ENCODE results near the gene LRTM2. TPM values are rescaled to one million over a fixed set of nuclear protein-coding genes. Genes with fewer than 3 reads are reported as not detected.

Gene LRTM2
- total and polyA plus RNA-seq, 9 of the 15 experiments (the other 6 are each of a cell fraction or from before 2014, with no cell fraction given) = 0.09 TPM; not detected in 8

- no peak for TF ChIP-seq ZNF398 (CRISPR knock-in tag; IDR thresholded peaks at IDR 0.05)
- TF ChIP-seq CBX1 (IDR thresholded peaks at IDR 0.05; ENCODE audit: low read depth) = no peak
- TF ChIP-seq SMARCA4 (IDR thresholded peaks at IDR 0.05) = peak; percentile 84
- no peak for TF ChIP-seq ARID4B (CRISPR knock-in tag; IDR thresholded peaks at IDR 0.05)
- TF ChIP-seq GABPB1 (CRISPR knock-in tag; IDR thresholded peaks at IDR 0.05) = peak; percentile 44; the same call in 1 of the 2 replicates
- no peak for TF ChIP-seq RAD51 (IDR thresholded peaks at IDR 0.05; ENCODE audit: borderline replicate concordance, low read depth)
- 0 out of 4 replicates have a peak, but pooled peaks of 1 of the 2 experiments have one; percentile 38 for TF ChIP-seq ZNF639 (CRISPR knock-in tag; conservative IDR thresholded peaks at IDR 0.05 in 1 of 2, IDR thresholded peaks at IDR 0.05 in 1 of 2)
- no peak for TF ChIP-seq SAFB (IDR thresholded peaks at IDR 0.05; ENCODE audit: borderline replicate concordance, low read depth, low read length)
- TF ChIP-seq NR2C1 (IDR thresholded peaks at IDR 0.05) = peak; percentile 87
- peak; percentile 95 for TF ChIP-seq NR2C1 (tag; IDR thresholded peaks at IDR 0.05)
- TF ChIP-seq ZNF347 (CRISPR knock-in tag; IDR thresholded peaks at IDR 0.05; ENCODE audit: low read depth) = no peak
- no peak for TF ChIP-seq PRMT5 (CRISPR knock-in tag; IDR thresholded peaks at IDR 0.05)
- no peak for TF ChIP-seq EWSR1 (IDR thresholded peaks at IDR 0.05; ENCODE audit: borderline replicate concordance, low read depth, partially characterized antibody)
- TF ChIP-seq ZBTB43 (CRISPR knock-in tag; IDR thresholded peaks at IDR 0.05) = no peak
- no peak for TF ChIP-seq BCOR (IDR thresholded peaks at IDR 0.05)
- TF ChIP-seq XRCC5 (IDR thresholded peaks at IDR 0.05; ENCODE audit: low read depth, low read length) = no peak
- peak in 1 of 2 experiments; percentile 95; a peak in 2 of 4 replicates for TF ChIP-seq RCOR1 (IDR thresholded peaks at IDR 0.05; ENCODE audit: borderline replicate concordance in 1 of 2, low read depth in 2 of 2, low read length in 2 of 2)
- TF ChIP-seq ZNF830 (CRISPR knock-in tag; IDR thresholded peaks at IDR 0.05) = no peak
- TF ChIP-seq CEBPB (tag; IDR thresholded peaks at IDR 0.05) = peak; percentile 92
These were observed 7.6 kb upstream of the LRTM2 start (continued) for GRCh38 chr12:1812650-1813302.

Data from K562 (cell line).